AG10803 (cell line): ENCODE data around the gene B3GALT5.

ENCODE experiments used
- DNase-seq: peaks from one replicate; pipeline ENCODE4 v3.0.0; 2010; ENCODE audit warnings: low read depth
- H3K4me3 ChIP-seq: 2 replicates; pipeline ENCODE4 v1.5.1; 2011; ENCODE audit warnings: mild to moderate bottlenecking, low read length, control low read depth
- TF ChIP-seq, protein P1 (sequence below): conservative IDR thresholded peaks from 2 replicates; pipeline ENCODE4 v1.5.1; 2011; ENCODE audit warnings: mild to moderate bottlenecking, low read length, control low read depth, inconsistent platforms

The B3GALT5 gene

GRCh38 chr21:39664586-39664985 lies 51.8 kb downstream of the B3GALT5 start:
- TF ChIP-seq, protein P1, sequence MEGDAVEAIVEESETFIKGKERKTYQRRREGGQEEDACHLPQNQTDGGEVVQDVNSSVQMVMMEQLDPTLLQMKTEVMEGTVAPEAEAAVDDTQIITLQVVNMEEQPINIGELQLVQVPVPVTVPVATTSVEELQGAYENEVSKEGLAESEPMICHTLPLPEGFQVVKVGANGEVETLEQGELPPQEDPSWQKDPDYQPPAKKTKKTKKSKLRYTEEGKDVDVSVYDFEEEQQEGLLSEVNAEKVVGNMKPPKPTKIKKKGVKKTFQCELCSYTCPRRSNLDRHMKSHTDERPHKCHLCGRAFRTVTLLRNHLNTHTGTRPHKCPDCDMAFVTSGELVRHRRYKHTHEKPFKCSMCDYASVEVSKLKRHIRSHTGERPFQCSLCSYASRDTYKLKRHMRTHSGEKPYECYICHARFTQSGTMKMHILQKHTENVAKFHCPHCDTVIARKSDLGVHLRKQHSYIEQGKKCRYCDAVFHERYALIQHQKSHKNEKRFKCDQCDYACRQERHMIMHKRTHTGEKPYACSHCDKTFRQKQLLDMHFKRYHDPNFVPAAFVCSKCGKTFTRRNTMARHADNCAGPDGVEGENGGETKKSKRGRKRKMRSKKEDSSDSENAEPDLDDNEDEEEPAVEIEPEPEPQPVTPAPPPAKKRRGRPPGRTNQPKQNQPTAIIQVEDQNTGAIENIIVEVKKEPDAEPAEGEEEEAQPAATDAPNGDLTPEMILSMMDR = no peak
- no peak for DNase-seq

GRCh38 chr21:39666026-39666425 lies 53.3 kb downstream of the B3GALT5 start:
- TF ChIP-seq, protein P1 = no peak
- H3K4me3 ChIP-seq = no peak overlapping the region
- DNase-seq = no peak

More at GRCh38 chr21:39664586-39664985, 51.8 kb downstream of the B3GALT5 start:
- H3K4me3 ChIP-seq = no peak overlapping the region

DNA sequence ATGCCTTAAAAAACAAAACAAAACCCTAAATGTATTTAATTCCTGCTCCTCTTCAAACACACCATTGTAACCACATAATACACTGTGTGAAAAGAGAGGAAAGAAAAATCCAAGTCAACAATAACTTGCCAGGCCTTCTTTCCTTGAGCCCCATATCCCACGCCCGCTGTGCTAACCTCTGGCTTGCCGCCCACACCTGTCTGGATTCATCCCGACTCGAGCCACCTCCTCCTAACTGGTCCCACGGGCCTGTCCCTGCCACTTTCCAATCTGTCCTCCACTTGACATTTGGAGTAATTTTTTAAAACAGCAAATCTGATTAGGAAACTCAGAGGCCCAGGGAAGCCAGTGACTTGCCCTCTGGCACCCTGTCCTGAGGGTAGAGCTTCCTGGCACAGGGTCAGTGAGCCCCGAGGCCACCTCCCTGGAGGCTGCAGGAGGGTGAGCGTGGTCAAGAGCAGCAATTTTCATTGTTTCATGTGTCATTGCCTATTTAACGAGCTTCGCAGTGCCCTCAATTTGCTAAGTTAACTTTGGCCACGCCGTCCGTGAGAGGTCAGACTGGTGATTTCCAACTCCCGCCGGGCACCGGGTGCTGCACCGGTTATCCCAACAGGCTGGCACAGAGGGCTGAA lies 54.1 kb downstream of the B3GALT5 start:
- TF ChIP-seq, protein P1 = no peak
- no peak overlapping the region for H3K4me3 ChIP-seq
- DNase-seq = no peak

DNA sequence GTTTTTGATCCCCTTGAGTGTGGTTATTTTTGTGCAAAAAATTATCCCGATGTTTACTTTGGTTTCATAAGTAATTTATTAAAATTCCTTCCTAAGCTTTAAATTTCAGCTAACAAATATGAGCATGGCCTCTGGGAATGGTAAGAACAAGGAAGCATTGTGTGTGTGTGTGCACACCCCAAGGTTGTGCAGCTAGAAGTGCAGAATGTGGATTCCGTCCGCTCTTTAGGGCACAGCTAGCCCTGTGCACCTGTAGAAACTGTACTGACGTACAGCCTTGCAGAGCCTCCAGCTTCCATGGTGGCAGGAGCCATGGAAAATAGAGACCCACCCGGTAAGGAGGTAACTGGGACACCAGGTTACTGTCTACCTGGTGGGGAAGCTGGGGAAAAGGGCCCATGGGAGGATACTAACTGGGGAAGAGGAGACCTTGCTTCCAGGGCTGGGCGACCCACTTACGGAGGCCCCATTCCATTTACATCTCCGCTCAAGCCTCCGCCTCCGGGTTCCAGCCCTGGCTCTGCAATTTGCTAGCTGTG lies 54.7 kb downstream of the B3GALT5 start:
- no peak overlapping the region for H3K4me3 ChIP-seq
- TF ChIP-seq, protein P1 = no peak
- no peak for DNase-seq

- DNase-seq = no peak
- H3K4me3 ChIP-seq = no peak overlapping the region
- TF ChIP-seq, protein P1 = no peak
Observed at GRCh38 chr21:39668369-39668768, 55.6 kb downstream of the B3GALT5 start.

- DNase-seq = no peak
- TF ChIP-seq, protein P1 = no peak
Observed at GRCh38 chr21:39669485-39669884, 56.7 kb downstream of the B3GALT5 start.

DNA sequence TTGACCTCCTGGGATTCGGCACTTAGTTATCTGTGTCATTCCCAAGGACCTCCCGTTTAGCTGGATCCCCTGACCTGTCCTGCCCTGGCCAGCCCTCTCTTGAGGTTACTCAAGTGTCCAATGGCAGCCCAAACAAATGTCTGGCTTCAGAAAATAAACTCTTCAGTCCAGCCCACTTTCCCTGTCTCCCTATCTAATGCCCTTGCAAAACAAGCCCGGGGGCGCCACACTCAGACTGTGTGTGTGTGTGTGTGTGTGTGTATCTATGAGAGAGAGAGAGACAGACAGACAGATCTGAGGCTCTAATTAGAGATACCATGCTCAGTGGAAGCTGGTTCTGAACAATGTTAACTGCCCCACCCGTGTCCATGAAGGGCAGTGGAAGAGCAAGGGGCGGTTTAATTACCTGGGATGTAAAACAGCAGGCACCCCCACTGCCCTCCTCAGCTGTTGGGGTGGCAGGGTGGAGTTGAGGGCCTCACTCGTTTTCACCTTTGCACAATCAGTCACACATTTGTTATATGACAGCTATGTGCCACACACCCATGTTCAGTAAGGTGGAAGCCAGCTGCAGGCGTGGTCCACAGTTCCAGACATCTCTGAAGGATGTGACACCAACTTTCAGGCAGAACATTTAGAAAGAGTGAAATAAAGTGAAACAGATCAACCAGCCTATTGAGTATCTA lies 57.4 kb downstream of the B3GALT5 start:
- DNase-seq = no peak
- TF ChIP-seq, protein P1 = no peak
- H3K4me3 ChIP-seq = no peak overlapping the region

More at GRCh38 chr21:39669485-39669884, 56.7 kb downstream of the B3GALT5 start:
- no peak overlapping the region for H3K4me3 ChIP-seq
